GM21526 (cell line): ENCODE measurements around the gene SLC35G2.
"Not testable (repeated sequence)": the region's sequence is repeated elsewhere in the genome, so short reads cannot be mapped to it uniquely, and the experiment has no call there.

Experiments
- ATAC-seq: cut with Tn5 transposase; IDR thresholded peaks from one replicate; pipeline ENCODE4 v1.9.1; 2021; ENCODE audit warnings: moderate library complexity; ENCODE audit not compliant: unreplicated experiment, low FRiP score

Gene SLC35G2

GRCh38 chr3:136818769-136819391, at the start of gene SLC35G2:
Gene SLC35G2, plus strand, starts transcription at chr3:136819126. Its CDS starts 35,335 bp downstream, at chr3:136854461.
- ATAC-seq = no peak

GRCh38 chr3:136772709-136773108, 46.2 kb upstream of the SLC35G2 start:
- no peak for ATAC-seq

DNA sequence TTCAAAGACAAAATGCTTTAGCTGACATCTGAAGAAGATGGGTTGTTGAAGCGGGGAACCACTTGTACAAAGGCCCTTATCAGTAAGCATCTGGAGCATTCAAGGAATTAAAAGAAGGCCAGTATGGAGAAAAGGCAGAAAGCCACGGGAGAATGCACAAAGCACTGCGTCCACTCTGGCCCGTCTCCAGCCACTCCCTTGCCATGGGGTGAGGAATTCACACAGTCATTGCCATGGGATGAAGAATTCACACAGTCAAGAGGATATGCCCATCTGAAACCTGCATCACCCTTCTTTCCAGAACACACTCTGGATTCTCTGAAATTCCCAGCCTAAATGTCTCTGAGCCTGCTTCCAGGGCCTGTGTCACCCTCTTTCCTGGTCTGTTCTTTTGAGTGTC, 40.1 kb upstream of the SLC35G2 start:
- ATAC-seq = no peak

- ATAC-seq = no peak
Observed at GRCh38 chr3:136780741-136781140, 38.2 kb upstream of the SLC35G2 start.

- ATAC-seq = no peak
Observed at GRCh38 chr3:136783708-136784191, 35.2 kb upstream of the SLC35G2 start.

DNA sequence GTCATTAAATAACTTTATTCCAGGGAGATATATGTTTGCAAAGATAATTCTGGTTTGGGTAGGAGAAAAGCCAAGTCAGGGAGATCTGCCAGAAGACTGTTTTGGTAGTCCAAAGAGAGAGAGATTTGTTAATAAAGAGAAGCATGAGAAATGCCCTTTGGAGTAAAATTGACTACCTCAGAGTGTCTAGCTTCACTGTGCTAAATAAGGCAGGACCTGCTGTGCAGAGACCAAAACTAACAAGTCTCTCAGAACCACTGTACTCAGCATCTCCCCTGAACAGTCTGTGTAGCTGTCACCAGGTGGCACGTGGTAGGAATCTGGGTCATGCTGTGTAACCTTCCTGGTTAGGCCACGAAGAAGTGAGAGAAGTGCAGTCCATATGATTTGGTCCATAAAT, 31.6 kb upstream of the SLC35G2 start:
- peak; percentile 75 for ATAC-seq

GRCh38 chr3:136788154-136788553, 30.8 kb upstream of the SLC35G2 start:
- no peak for ATAC-seq

GRCh38 chr3:136789976-136790375, 28.9 kb upstream of the SLC35G2 start:
- no peak for ATAC-seq

- ATAC-seq = no peak
Observed at GRCh38 chr3:136790786-136791185, 28.1 kb upstream of the SLC35G2 start.

DNA sequence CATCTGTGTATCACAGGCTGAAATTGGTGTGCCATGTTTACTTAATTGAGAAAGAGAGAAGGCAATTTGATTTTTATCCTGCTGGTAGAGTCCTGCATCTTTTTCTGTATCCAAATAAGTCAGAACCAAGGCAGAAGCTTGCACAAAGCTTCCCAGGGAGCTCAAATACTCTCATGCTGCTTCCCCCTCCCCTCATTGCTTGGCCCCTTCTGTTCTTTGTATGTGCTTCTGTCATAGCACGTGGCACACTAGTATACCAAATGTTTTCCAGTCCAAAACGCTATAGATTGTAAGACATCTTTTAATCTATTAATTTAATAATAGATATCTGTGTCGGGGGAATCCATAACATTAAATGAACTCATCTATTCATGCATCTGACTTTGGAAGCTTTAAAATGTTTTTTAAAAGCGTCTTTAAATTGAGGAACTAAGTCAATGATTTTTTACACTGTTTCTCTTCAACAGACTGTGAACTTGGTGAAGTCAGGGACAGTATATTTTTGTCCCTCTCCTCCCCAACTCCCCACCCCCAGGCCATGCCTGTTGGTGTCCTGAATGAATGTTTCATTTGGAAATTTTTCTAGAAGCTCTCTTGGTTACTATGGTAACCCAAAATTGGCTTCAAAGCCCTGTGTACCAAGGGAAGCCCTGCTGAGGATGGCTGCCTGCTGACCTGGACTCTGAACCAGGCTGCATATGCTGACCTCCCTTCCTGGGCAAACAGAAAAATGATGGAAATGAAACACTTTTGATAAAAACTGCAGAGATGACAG, 26.2 kb upstream of the SLC35G2 start:
- no peak for ATAC-seq

DNA sequence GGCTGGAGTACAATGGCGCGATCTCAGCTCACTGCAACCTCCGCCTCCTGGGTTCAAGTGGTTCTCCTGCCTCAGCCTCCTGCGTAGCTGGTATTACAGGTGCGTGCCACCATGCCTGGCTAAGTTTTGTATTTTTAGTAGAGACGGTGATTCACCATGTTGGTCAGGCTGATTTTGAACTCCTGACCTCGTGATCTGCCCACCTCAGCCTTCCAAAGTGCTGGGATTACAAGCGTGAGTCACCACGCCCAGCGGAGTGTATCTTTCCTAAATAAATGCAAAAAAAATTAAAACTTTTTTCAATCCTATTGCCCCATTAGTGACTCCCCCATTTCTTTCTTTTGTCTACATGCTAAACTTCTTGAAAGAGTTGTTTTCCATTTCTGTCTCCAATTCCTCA, 17.8 kb upstream of the SLC35G2 start:
- not testable (repeated sequence) for ATAC-seq

- ATAC-seq = no peak
Observed at GRCh38 chr3:136802481-136802996, 16.4 kb upstream of the SLC35G2 start.

DNA sequence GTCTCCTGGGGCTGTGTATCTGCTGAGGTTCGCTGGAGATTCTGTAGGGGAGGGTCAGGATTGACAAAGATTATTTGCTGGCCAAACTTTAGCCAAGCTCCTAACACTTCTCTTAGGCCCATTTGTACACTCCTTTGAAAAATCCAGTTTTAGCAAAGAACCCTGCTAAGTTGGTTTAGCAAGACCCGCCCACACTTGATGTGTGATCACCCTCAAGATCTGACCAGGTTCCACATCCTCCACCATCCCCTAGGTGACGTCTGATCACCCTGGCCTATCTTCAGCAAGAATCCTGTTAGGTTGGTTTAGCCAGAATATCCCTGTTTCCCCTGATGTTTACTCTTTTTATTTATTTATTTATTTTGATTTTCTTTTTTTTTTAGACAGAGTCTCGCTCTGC, 14.8 kb upstream of the SLC35G2 start:
- ATAC-seq = no peak

- no peak for ATAC-seq
Observed at GRCh38 chr3:136804813-136805212, 14.1 kb upstream of the SLC35G2 start.

GRCh38 chr3:136805795-136806194, 13.1 kb upstream of the SLC35G2 start:
- ATAC-seq = no peak

DNA sequence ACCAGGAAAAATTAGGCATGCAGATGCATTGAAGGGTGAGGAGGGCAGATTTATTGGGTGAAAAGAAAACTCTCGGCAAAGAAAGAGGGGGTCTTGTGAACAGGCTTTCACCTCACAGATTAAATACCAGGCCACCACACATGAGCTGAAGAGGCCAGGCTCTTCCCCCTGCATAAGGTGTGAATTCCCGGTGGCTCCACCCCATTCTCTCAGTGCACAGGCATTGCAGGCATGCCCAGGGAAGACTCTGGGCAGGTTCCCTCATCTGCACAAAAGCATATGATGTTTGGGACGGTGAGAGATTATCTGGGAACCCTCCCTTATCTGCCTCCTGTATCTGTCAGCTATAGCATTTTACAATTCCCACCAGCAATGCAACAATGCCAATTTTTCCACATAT, 7.2 kb upstream of the SLC35G2 start:
- no peak for ATAC-seq

DNA sequence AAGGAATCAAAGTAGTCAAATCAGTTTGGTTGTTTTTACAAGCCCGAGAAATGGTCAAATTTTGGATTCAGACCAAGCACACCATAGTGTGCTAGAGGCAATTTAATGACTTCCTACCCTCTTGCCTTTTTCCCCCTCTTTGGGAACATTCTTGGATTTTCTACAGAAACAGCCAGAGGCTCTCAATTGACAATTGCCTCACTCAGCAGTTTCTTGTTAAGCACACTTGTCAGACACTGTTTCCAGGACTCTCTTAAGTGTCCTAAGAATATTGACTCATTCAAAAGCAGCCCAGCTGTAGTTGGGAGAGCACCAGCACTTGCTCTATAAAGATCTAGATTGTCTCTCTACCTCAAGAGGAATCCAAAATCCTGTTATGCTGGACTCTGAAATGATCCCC, 1.5 kb upstream of the SLC35G2 start:
- no peak for ATAC-seq

DNA sequence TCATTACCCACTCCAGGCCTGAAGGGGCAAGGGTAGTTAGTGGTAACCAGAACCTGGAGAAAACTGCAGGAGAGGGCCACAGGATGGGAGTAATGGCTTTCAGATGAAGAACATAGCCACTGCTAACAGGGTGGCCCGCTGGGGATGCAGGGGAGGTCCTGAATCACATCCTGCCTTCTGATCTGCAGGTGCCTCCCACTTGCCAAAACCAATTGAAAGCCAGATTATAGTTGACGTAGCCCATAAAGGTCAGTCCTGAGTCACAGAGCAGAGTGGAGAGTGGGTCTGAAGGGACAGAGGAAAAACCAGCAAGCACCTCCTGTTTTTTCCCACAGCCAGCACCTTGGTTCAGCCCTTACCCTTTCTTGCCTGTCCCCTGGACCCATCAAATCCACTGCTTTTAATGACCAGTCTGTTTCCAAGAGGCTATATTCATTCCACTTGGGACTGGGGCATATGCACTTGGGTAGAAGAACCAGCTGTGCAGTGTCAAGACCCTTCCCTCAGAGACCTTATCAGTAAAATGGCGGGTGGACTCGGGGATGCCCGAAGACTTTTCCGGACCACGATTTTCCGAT, 646 bp upstream of the SLC35G2 start:
- ATAC-seq = no peak

GRCh38 chr3:136819392-136819730, 435 bp downstream of the SLC35G2 start:
- no peak for ATAC-seq

DNA sequence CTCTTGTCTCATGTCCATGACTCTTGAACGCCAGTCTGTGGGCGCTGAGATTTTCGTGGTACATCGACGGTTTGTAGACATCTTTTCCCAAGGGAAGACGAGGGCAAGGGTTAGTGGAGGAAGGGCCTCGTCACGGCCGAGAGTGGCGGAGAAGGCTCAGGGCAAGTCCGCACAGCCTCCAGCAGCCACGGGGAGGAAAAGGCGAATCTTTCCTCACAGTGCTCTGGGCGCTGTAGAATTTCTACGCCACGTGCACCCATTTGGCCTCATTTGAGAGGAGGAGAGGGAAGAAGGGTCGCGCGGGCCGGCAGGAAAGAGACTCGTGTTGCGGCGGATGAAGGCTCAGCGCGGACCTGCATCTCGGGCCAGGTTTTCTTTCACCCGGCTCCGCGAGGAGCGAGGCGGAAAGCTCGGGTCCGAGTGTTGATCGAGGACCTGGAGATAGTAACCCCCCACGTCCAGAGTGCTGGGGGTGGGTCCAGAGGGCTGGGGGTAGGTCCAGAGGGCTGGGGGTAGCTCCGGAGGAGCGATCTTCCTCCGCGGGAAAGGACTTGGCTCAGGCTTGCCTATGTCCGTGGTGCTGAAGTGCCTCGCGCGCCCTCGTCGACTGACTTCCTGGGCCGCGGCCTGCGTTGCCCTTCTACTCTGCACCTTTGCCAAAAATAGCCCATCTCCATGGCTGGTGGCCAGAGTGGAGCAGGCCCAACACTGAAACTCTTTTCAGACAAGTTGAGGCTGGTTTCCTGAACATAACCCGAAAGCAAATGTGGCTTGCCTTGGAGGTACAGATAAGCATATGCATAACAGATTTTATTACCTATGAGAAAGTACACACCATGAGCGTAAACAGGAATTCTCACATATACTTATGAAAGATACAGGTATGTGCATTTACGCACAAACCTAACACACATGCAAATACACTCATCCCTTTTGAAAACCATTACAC, 1.1 kb downstream of the SLC35G2 start:
- ATAC-seq = no peak
